HCT116 (cell line): Measurements from ENCODE around the gene BBLN. TPM values are rescaled to one million over a fixed set of nuclear protein-coding genes. Genes with fewer than 3 reads are reported as not detected.

Experiments used
- ATAC-seq: fragments of 200-7000 bp; cut with Tn5 transposase; 2 replicates; pipeline ENCODE4 v1.9.1; 2020; ENCODE audit warnings: mild to moderate bottlenecking, moderate library complexity
- BruUV-seq: library from RNA; stranded (reverse); fragments of 400-500 nt; replicated peaks from 2 replicates; lab custom pipeline; 2021; lab: Mats Ljungman, UMichigan
- CTCF ChIA-PET: fragments of 300-600 bp; sonication (Branson Sonifier 250); formaldehyde crosslinking; loops from one replicate; lab custom pipeline; 2021; ENCODE audit warnings: antibody characterized with exemption; lab: Charles Lee
- POLR2A ChIA-PET: fragments of 300-600, 350-600 bp; sonication (Branson Sonifier 250); formaldehyde crosslinking; loops from one replicate; lab custom pipeline; 2021; ENCODE audit warnings: antibody characterized with exemption; lab: Charles Lee
- RAD21 ChIA-PET, 2 experiments: fragments of 300-600 bp; sonication (Branson Sonifier 250); formaldehyde crosslinking; loops; one replicate each; lab custom pipeline; 2023; ENCODE audit warnings: low total read pairs in 2 of 2; ENCODE audit not compliant: uncharacterized antibody in 2 of 2, unreplicated experiment in 2 of 2, low non-redundant PET in 1 of 2; lab: Charles Lee
- DNase-seq: peaks from one replicate; pipeline ENCODE4 v3.0.0-alpha.2; 2010; ENCODE audit warnings: low read depth, low spot score
- H2AFZ ChIP-seq: fragments of 200-600 bp; shearing (Covaris generic), sonication (generic); 2 replicates; pipeline ENCODE4 v1.6.1; 2017; ENCODE audit warnings: low read depth, mixed run types, mixed read lengths, antibody characterized with exemption, low read length; ENCODE audit not compliant: poor library complexity, severe bottlenecking
- H3K27ac ChIP-seq: 2 replicates; pipeline ENCODE4 v1.5.1; 2012; ENCODE audit warnings: low read depth, low read length
- H3K27me3 ChIP-seq: fragments of 200-600 bp; sonication (generic); 2 replicates; pipeline ENCODE4 v1.6.1; 2016; ENCODE audit warnings: mixed run types, low read length, mixed read lengths; ENCODE audit not compliant: insufficient read depth
- H3K36me3 ChIP-seq, 2 experiments: fragments of 200-500 bp in 1 of 2; fragments of 200-600 bp in 1 of 2; sonication (Bioruptor generic) in 1 of 2; sonication (generic) in 1 of 2; 2 replicates each; pipeline versions ENCODE4 v1.5.1 to v1.6.1; 2014 to 2016; ENCODE audit warnings: low read length in 2 of 2, inconsistent platforms in 1 of 2, mixed read lengths in 1 of 2, mixed run types in 1 of 2; ENCODE audit not compliant: insufficient read depth in 2 of 2, control insufficient read depth in 1 of 2
- H3K4me1 ChIP-seq, 2 experiments: fragments of 200-600 bp in 1 of 2; sonication (generic) in 1 of 2; 2 replicates each; pipeline versions ENCODE4 v1.5.1 to v1.6.1; 2012 to 2017; ENCODE audit warnings: low read length in 2 of 2, inconsistent platforms in 1 of 2, mild to moderate bottlenecking in 1 of 2, mixed read lengths in 1 of 2, mixed run types in 1 of 2, moderate library complexity in 1 of 2; ENCODE audit not compliant: insufficient read depth in 2 of 2, control insufficient read depth in 1 of 2
- H3K4me2 ChIP-seq: fragments of 200-600 bp; sonication (generic); 2 replicates; pipeline ENCODE4 v1.6.1; 2017; ENCODE audit warnings: mixed run types, low read length, mixed read lengths
- H3K4me3 ChIP-seq, 2 experiments: fragments of 200-600 bp in 1 of 2; sonication (generic) in 1 of 2; replicated peaks in 1 of 2; 2 replicates each; pipeline ENCODE4 v1.5.1; 2011 to 2016; ENCODE audit warnings: low read length in 2 of 2, control low read depth in 1 of 2, low read depth in 1 of 2, mild to moderate bottlenecking in 1 of 2, mixed read lengths in 1 of 2, mixed run types in 1 of 2
- H3K79me2 ChIP-seq: fragments of 200-600 bp; sonication (generic); 2 replicates; pipeline ENCODE4 v1.6.1; 2017; ENCODE audit warnings: mild to moderate bottlenecking, mixed run types, low read length, moderate library complexity, mixed read lengths; ENCODE audit not compliant: insufficient read depth
- H3K9ac ChIP-seq: fragments of 200-600 bp; sonication (generic); 2 replicates; pipeline ENCODE4 v1.6.1; 2016; ENCODE audit warnings: low read length, mixed read lengths
- H3K9me2 ChIP-seq: fragments of 200-600 bp; sonication (generic), shearing (Covaris generic); 2 replicates; pipeline ENCODE4 v1.6.1; 2017; ENCODE audit warnings: mixed run types, mild to moderate bottlenecking, moderate library complexity; ENCODE audit not compliant: insufficient read depth
- H3K9me3 ChIP-seq, 2 experiments: fragments of 200-500 bp in 1 of 2; fragments of 200-600 bp in 1 of 2; sonication (Bioruptor generic) in 1 of 2; sonication (generic) in 1 of 2; 2 replicates each; pipeline ENCODE4 v1.6.1; 2014 to 2017; ENCODE audit warnings: low read length in 2 of 2, mixed read lengths in 2 of 2, inconsistent platforms in 1 of 2, low read depth in 1 of 2, mild to moderate bottlenecking in 1 of 2, mixed run types in 1 of 2, moderate library complexity in 1 of 2; ENCODE audit not compliant: control insufficient read depth in 1 of 2, insufficient read depth in 1 of 2
- H4K20me1 ChIP-seq: fragments of 200-600 bp; sonication (generic), shearing (Covaris generic); 2 replicates; pipeline ENCODE4 v1.6.1; 2017; ENCODE audit warnings: mixed run types, mild to moderate bottlenecking, moderate library complexity; ENCODE audit not compliant: insufficient read depth
- CTCF ChIP-seq, 3 experiments: fragments of 200-600 bp in 1 of 3; sonication (generic) in 1 of 3; IDR thresholded peaks in 2 of 3; conservative IDR thresholded peaks in 1 of 3; 2 replicates each; pipeline ENCODE4 v1.5.1; 2012 to 2017; ENCODE audit warnings: low read depth in 2 of 3, low read length in 2 of 3, antibody characterized with exemption in 1 of 3, borderline replicate concordance in 1 of 3, control low read depth in 1 of 3, mild to moderate bottlenecking in 1 of 3, mixed read lengths in 1 of 3, mixed run types in 1 of 3, moderate library complexity in 1 of 3; ENCODE audit not compliant: insufficient read depth in 1 of 3
- EGR1 ChIP-seq: IDR thresholded peaks from 2 replicates; pipeline ENCODE4 v1.6.1; 2012; ENCODE audit warnings: low read depth
- EZH2 ChIP-seq: fragments of 200-600 bp; sonication (generic); IDR thresholded peaks from 2 replicates; pipeline ENCODE4 v1.6.1; 2017; ENCODE audit warnings: antibody characterized with exemption, mixed run types
- EZH2phosphoT487 ChIP-seq: fragments of 200-600 bp; IDR thresholded peaks from 2 replicates; pipeline ENCODE4 v1.6.1; 2018; ENCODE audit warnings: antibody characterized with exemption, borderline replicate concordance
- JUND ChIP-seq: IDR thresholded peaks from 2 replicates; pipeline ENCODE4 v1.6.1; 2012
- MAX ChIP-seq: IDR thresholded peaks from 2 replicates; pipeline ENCODE4 v1.6.1; 2012
- POLR2A ChIP-seq: IDR thresholded peaks from 2 replicates; pipeline ENCODE4 v1.7.0; 2011; ENCODE audit warnings: borderline replicate concordance; ENCODE audit not compliant: insufficient read depth, insufficient read length; ENCODE audit errors: extremely low read depth
- POLR2AphosphoS5 ChIP-seq: IDR thresholded peaks from 2 replicates; pipeline ENCODE4 v1.6.1; 2011; ENCODE audit warnings: mild to moderate bottlenecking, low read depth, low read length, moderate library complexity
- RAD21 ChIP-seq: IDR thresholded peaks from 2 replicates; pipeline ENCODE4 v1.6.1; 2012; ENCODE audit warnings: low read depth, mild to moderate bottlenecking
- SIN3A ChIP-seq: IDR thresholded peaks from 2 replicates; pipeline ENCODE4 v1.6.1; 2012; ENCODE audit warnings: low read depth
- SRF ChIP-seq: IDR thresholded peaks from 2 replicates; pipeline ENCODE4 v1.6.1; 2012; ENCODE audit warnings: low read depth
- TCF7L2 ChIP-seq: IDR thresholded peaks from 2 replicates; pipeline ENCODE4 v1.7.0; 2011; ENCODE audit warnings: borderline replicate concordance, inconsistent platforms; ENCODE audit not compliant: insufficient read depth, insufficient read length; ENCODE audit errors: extremely low read depth
- YY1 ChIP-seq: IDR thresholded peaks from 2 replicates; pipeline ENCODE4 v1.6.1; 2011; ENCODE audit warnings: low read length, low read depth, moderate library complexity, mild to moderate bottlenecking; ENCODE audit not compliant: insufficient replicate concordance; ENCODE audit errors: extremely low read depth
- ZNF274 ChIP-seq: fragments of 200-500 bp; sonication (Bioruptor generic); IDR thresholded peaks from 2 replicates; pipeline ENCODE4 v1.6.1; 2014; ENCODE audit warnings: mild to moderate bottlenecking, low read depth, low read length, inconsistent platforms
- intact Hi-C: fragments of 100-400 bp; cut with micrococcal nuclease; formaldehyde crosslinking; loops from 2 replicates; pipeline ENCODE4 v1.10.0; 2022
- total RNA-seq: library from RNA; stranded (reverse); gene quantifications from one replicate; pipeline ENCODE4 v1.2.1, GENCODE V29; 2021; ENCODE audit not compliant: unreplicated experiment
- TF ChIP-seq, protein P1 (sequence below): IDR thresholded peaks from 2 replicates; pipeline ENCODE4 v1.6.1; 2012

Gene BBLN
- total RNA-seq, 1 experiment from 2014 or later, result 119 TPM

GRCh38 chr9:128143525-128144238 is 16.4 kb upstream of the BBLN start (continued):
- TF ChIP-seq CTCF (IDR thresholded peaks at IDR 0.05 in 2 of 3, conservative IDR thresholded peaks at IDR 0.05 in 1 of 3; ENCODE audit: borderline replicate concordance in 1 of 3, insufficient read depth in 1 of 3, low read depth in 2 of 3, low read length in 2 of 3) (no peak), MAX (no peak), YY1 (no peak), JUND (no peak), EZH2 (no peak), POLR2AphosphoS5 (no peak)

- H3K4me2 ChIP-seq, result no peak overlapping the region
- POLR2A ChIA-PET, result no interaction called here
- H3K27ac ChIP-seq, result no peak overlapping the region
- H3K9me3 ChIP-seq, result no peaks in the 10 kb centered on the region
- no peak for DNase-seq
- H3K4me3 ChIP-seq, result no peak overlapping the region
- no peaks in the 10 kb centered on the region for H3K27me3 ChIP-seq
- RAD21 ChIA-PET, result no interaction called here
- CTCF ChIA-PET, result no interaction called here
- no peaks in the 10 kb centered on the region for H3K9me2 ChIP-seq
- H3K4me1 ChIP-seq, result peaks cover 2 to 18% of the 10 kb centered on the region in 2 experiments; a peak in 3 of 4 replicates
- H3K36me3 ChIP-seq, result no peaks in the 10 kb centered on the region
- no peak overlapping the region for H3K9ac ChIP-seq
- intact Hi-C loops, result no loop called here
- BruUV-seq, result no TSS peak
- ATAC-seq, result no peak
- no peak overlapping the region for H2AFZ ChIP-seq
- no peaks in the 10 kb centered on the region for H3K79me2 ChIP-seq
- H4K20me1 ChIP-seq, result no peaks in the 10 kb centered on the region
- TF ChIP-seq YY1 (no peak), ZNF274 (no peak), MAX (no peak), EZH2phosphoT487 (no peak), CTCF (IDR thresholded peaks at IDR 0.05 in 2 of 3, conservative IDR thresholded peaks at IDR 0.05 in 1 of 3; ENCODE audit: borderline replicate concordance in 1 of 3, insufficient read depth in 1 of 3, low read depth in 2 of 3, low read length in 2 of 3) (no peak), EGR1 (no peak), SRF (no peak), POLR2AphosphoS5 (no peak), SIN3A (no peak), TCF7L2 (no peak), POLR2A (no peak), RAD21 (no peak), EZH2 (no peak)
- TF ChIP-seq, protein P1, sequence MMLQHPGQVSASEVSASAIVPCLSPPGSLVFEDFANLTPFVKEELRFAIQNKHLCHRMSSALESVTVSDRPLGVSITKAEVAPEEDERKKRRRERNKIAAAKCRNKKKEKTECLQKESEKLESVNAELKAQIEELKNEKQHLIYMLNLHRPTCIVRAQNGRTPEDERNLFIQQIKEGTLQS, result no peak
Observed at GRCh38 chr9:128144239-128145181, 15.6 kb upstream of the BBLN start.
